Mesendoderm (in vitro differentiated cells): ENCODE data around the gene CDC42SE2.
"Not testable (repeated sequence)": the region's sequence is repeated elsewhere in the genome, so short reads cannot be mapped to it uniquely, and the experiment has no call there.

Experiments
- DNase-seq: peaks from one replicate; pipeline ENCODE4 v3.0.0; 2013
- H2AK5ac ChIP-seq: 2 replicates; pipeline ENCODE4 v1.6.1; 2013; ENCODE audit warnings: low read length, inconsistent platforms
- H2BK120ac ChIP-seq: 2 replicates; pipeline ENCODE4 v1.6.1; 2013; ENCODE audit warnings: low read depth, mild to moderate bottlenecking, low read length, moderate library complexity, mixed read lengths
- H2BK15ac ChIP-seq: replicated peaks from 2 replicates; pipeline ENCODE4 v1.6.1; 2013; ENCODE audit warnings: low read depth, mild to moderate bottlenecking, moderate library complexity
- H2BK5ac ChIP-seq: 2 replicates; pipeline ENCODE4 v1.6.1; 2013; ENCODE audit warnings: low read length, inconsistent platforms
- H3K18ac ChIP-seq: 2 replicates; pipeline ENCODE4 v1.6.1; 2013; ENCODE audit warnings: mild to moderate bottlenecking, low read length, mixed read lengths
- H3K23ac ChIP-seq: one replicate; pipeline ENCODE4 v1.6.1; 2013; ENCODE audit warnings: low read length
- H3K27ac ChIP-seq: 2 replicates; pipeline ENCODE4 v1.5.1; 2013; ENCODE audit warnings: low read depth, mild to moderate bottlenecking, inconsistent platforms, low read length, moderate library complexity
- H3K27me3 ChIP-seq: 2 replicates; pipeline ENCODE4 v1.6.1; 2013; ENCODE audit warnings: low read length, control low read depth, mild to moderate bottlenecking, inconsistent platforms; ENCODE audit not compliant: insufficient read depth, poor library complexity
- H3K36me3 ChIP-seq: 2 replicates; pipeline ENCODE4 v1.6.1; 2013; ENCODE audit warnings: low read length, inconsistent platforms; ENCODE audit not compliant: control insufficient read depth, insufficient read depth
- H3K4ac ChIP-seq: one replicate; pipeline ENCODE4 v1.6.1; 2013; ENCODE audit warnings: low read depth, mild to moderate bottlenecking, low read length, moderate library complexity
- H3K4me1 ChIP-seq: 2 replicates; pipeline ENCODE4 v1.6.1; 2013; ENCODE audit warnings: low read depth, low read length, inconsistent platforms; ENCODE audit not compliant: control insufficient read depth
- H3K4me2 ChIP-seq: 2 replicates; pipeline ENCODE4 v1.6.1; 2013; ENCODE audit warnings: low read length
- H3K4me3 ChIP-seq: 2 replicates; pipeline ENCODE4 v1.5.1; 2013; ENCODE audit warnings: mild to moderate bottlenecking, low read length
- H3K56ac ChIP-seq: one replicate; pipeline ENCODE4 v1.6.1; 2013; ENCODE audit warnings: low read length
- H3K79me1 ChIP-seq: 2 replicates; pipeline ENCODE4 v1.6.1; 2013; ENCODE audit warnings: low read length, inconsistent platforms
- H3K79me2 ChIP-seq: 2 replicates; pipeline ENCODE4 v1.6.1; 2013; ENCODE audit warnings: mild to moderate bottlenecking, low read length; ENCODE audit not compliant: control insufficient read depth, insufficient read depth
- H3K9ac ChIP-seq: 2 replicates; pipeline ENCODE4 v1.6.1; 2013; ENCODE audit warnings: low read length, inconsistent platforms
- H4K5ac ChIP-seq: one replicate; pipeline ENCODE4 v1.6.1; 2013; ENCODE audit warnings: low read length
- H4K8ac ChIP-seq: one replicate; pipeline ENCODE4 v1.6.1; 2013; ENCODE audit warnings: low read depth, mild to moderate bottlenecking, control low read depth, low read length, moderate library complexity
- WGBS: extraction: QIAGEN DNeasy Blood & Tissue Kit; methylation state at CpG from one replicate; pipeline ENCODE4 v1.1.7; 2013; ENCODE audit warnings: low lambda C conversion rate, missing lambda C conversion rate; ENCODE audit not compliant: insufficient coverage; ENCODE audit errors: extremely low coverage; 5-methylcytosine and 5-hydroxymethylcytosine counted together

The CDC42SE2 gene

GRCh38 chr5:131254025-131254424, 9.8 kb upstream of the CDC42SE2 start:
- not testable (repeated sequence) for H3K36me3 ChIP-seq, H2BK120ac ChIP-seq, H3K4me1 ChIP-seq, H3K4ac ChIP-seq, H3K23ac ChIP-seq, H3K27ac ChIP-seq, H4K5ac ChIP-seq, H3K4me2 ChIP-seq, H2BK15ac ChIP-seq, H2BK5ac ChIP-seq, H3K9ac ChIP-seq, H3K79me2 ChIP-seq, H2AK5ac ChIP-seq, H3K18ac ChIP-seq, H3K27me3 ChIP-seq, H3K56ac ChIP-seq, DNase-seq, H3K79me1 ChIP-seq, H3K4me3 ChIP-seq, H4K8ac ChIP-seq
- no CpG with 5 or more reads among the region's 10 CpGs for WGBS

- no peaks in the 10 kb centered on the region for H3K79me2 ChIP-seq
Observed at GRCh38 chr5:131254741-131255140, 9.1 kb upstream of the CDC42SE2 start.

GRCh38 chr5:131256507-131256823, 7.4 kb upstream of the CDC42SE2 start:
- Histone ChIP-seq H2BK120ac (no peak overlapping the region), H3K4me1 (no peaks in the 10 kb centered on the region), H3K4me3 (no peak overlapping the region), H3K79me1 (no peaks in the 10 kb centered on the region), H3K56ac (no peak overlapping the region), H3K4me2 (no peak overlapping the region), H3K9ac (no peak overlapping the region), H2BK5ac (no peak overlapping the region), H4K5ac (no peak overlapping the region), H3K27me3 (no peaks in the 10 kb centered on the region), H3K4ac (no peak overlapping the region), H3K18ac (no peak overlapping the region), H3K36me3 (no peaks in the 10 kb centered on the region), H4K8ac (no peak overlapping the region), H3K23ac (no peak overlapping the region), H2AK5ac (no peak overlapping the region), H3K79me2 (no peaks in the 10 kb centered on the region), H3K27ac (no peak overlapping the region), H2BK15ac (no peak overlapping the region)
- WGBS = no CpG with 5 or more reads among the region's 2 CpGs
- no peak for DNase-seq

More at GRCh38 chr5:131254741-131255140, 9.1 kb upstream of the CDC42SE2 start:
- Histone ChIP-seq H3K23ac (no peak overlapping the region), H3K9ac (no peak overlapping the region), H3K27ac (no peak overlapping the region), H4K8ac (no peak overlapping the region), H3K4me1 (no peaks in the 10 kb centered on the region), H3K36me3 (no peaks in the 10 kb centered on the region), H3K4me3 (no peak overlapping the region), H4K5ac (no peak overlapping the region), H3K18ac (no peak overlapping the region), H3K4ac (no peak overlapping the region), H2BK15ac (no peak overlapping the region), H2AK5ac (no peak overlapping the region), H3K4me2 (no peak overlapping the region), H2BK5ac (no peak overlapping the region), H3K79me1 (no peaks in the 10 kb centered on the region), H3K56ac (no peak overlapping the region), H2BK120ac (no peak overlapping the region), H3K27me3 (no peaks in the 10 kb centered on the region)
- DNase-seq = no peak
- WGBS = no CpG with 5 or more reads among the region's 2 CpGs

- Histone ChIP-seq H3K79me1 (no peaks in the 10 kb centered on the region), H2BK5ac (no peak overlapping the region), H3K27ac (no peak overlapping the region), H3K18ac (no peak overlapping the region), H3K9ac (no peak overlapping the region), H2AK5ac (no peak overlapping the region), H3K4me2 (no peak overlapping the region), H3K4ac (no peak overlapping the region), H3K36me3 (no peaks in the 10 kb centered on the region), H2BK15ac (no peak overlapping the region), H3K23ac (no peak overlapping the region), H3K4me1 (no peaks in the 10 kb centered on the region), H3K56ac (no peak overlapping the region), H3K4me3 (no peak overlapping the region), H3K27me3 (no peaks in the 10 kb centered on the region), H4K5ac (no peak overlapping the region), H2BK120ac (no peak overlapping the region), H3K79me2 (no peaks in the 10 kb centered on the region), H4K8ac (no peak overlapping the region)
- no peak for DNase-seq
- WGBS = no CpG with 5 or more reads among the region's 2 CpGs
Observed at GRCh38 chr5:131258733-131259132, 5.1 kb upstream of the CDC42SE2 start.

GRCh38 chr5:131259326-131259725, 4.5 kb upstream of the CDC42SE2 start:
- H2BK120ac ChIP-seq = no peak overlapping the region
- no peaks in the 10 kb centered on the region for H3K79me2 ChIP-seq
- no peak for DNase-seq
- H3K9ac ChIP-seq = no peak overlapping the region
- H4K8ac ChIP-seq = no peak overlapping the region
- H3K4me1 ChIP-seq = no peaks in the 10 kb centered on the region
- no peaks in the 10 kb centered on the region for H3K27me3 ChIP-seq
- no peak overlapping the region for H3K27ac ChIP-seq
- H3K79me1 ChIP-seq = no peaks in the 10 kb centered on the region
- H3K23ac ChIP-seq = no peak overlapping the region
- H2AK5ac ChIP-seq = no peak overlapping the region
- H4K5ac ChIP-seq = no peak overlapping the region
- no peak overlapping the region for H2BK15ac ChIP-seq
- H3K4ac ChIP-seq = no peak overlapping the region
- H3K18ac ChIP-seq = no peak overlapping the region
- no peak overlapping the region for H3K4me2 ChIP-seq
- no peak overlapping the region for H3K56ac ChIP-seq
- H3K36me3 ChIP-seq = no peaks in the 10 kb centered on the region
- no peak overlapping the region for H3K4me3 ChIP-seq
- no peak overlapping the region for H2BK5ac ChIP-seq

- no peak overlapping the region for H3K4me3 ChIP-seq
- H3K27me3 ChIP-seq = no peaks in the 10 kb centered on the region
- no peak overlapping the region for H3K9ac ChIP-seq
- H3K79me2 ChIP-seq = no peaks in the 10 kb centered on the region
- no peak overlapping the region for H4K8ac ChIP-seq
- H3K36me3 ChIP-seq = no peaks in the 10 kb centered on the region
- DNase-seq = no peak
- H3K56ac ChIP-seq = no peak overlapping the region
- no peak overlapping the region for H2BK5ac ChIP-seq
- H3K4me2 ChIP-seq = no peak overlapping the region
- no CpG with 5 or more reads among the region's 1 CpG for WGBS
- no peak overlapping the region for H4K5ac ChIP-seq
- no peak overlapping the region for H2AK5ac ChIP-seq
- no peak overlapping the region for H3K18ac ChIP-seq
- no peak overlapping the region for H2BK15ac ChIP-seq
- no peak overlapping the region for H2BK120ac ChIP-seq
- no peak overlapping the region for H3K4ac ChIP-seq
- H3K79me1 ChIP-seq = no peaks in the 10 kb centered on the region
- H3K23ac ChIP-seq = no peak overlapping the region
- no peaks in the 10 kb centered on the region for H3K4me1 ChIP-seq
- no peak overlapping the region for H3K27ac ChIP-seq
Observed at GRCh38 chr5:131260895-131261294, 3.0 kb upstream of the CDC42SE2 start.
